OCI-LY1 (cell line): Measurements from ENCODE around the gene TMEM131.
A peak's percentile ranks its signal among the peaks of the same experiment; 100 is the strongest.

ENCODE experiments used
- H2AFZ ChIP-seq: fragments of 200-600 bp; sonication (generic), shearing (Covaris generic); 2 replicates; pipeline ENCODE4 v1.6.0; 2014; ENCODE audit warnings: antibody characterized with exemption, mild to moderate bottlenecking, low read length
- H3F3A ChIP-seq: fragments of 200-600 bp; sonication (generic), shearing (Covaris generic); 2 replicates; pipeline ENCODE4 v1.6.0; 2014; ENCODE audit warnings: mild to moderate bottlenecking, antibody characterized with exemption, low read length, moderate library complexity; ENCODE audit not compliant: insufficient read depth
- H3K27ac ChIP-seq: fragments of 200-600 bp; sonication (generic); 2 replicates; pipeline ENCODE4 v1.5.1; 2014; ENCODE audit warnings: low read length, mixed run types, mild to moderate bottlenecking, low read depth; ENCODE audit not compliant: poor library complexity, severe bottlenecking
- H3K27me3 ChIP-seq: fragments of 200-600 bp; sonication (generic); 2 replicates; pipeline ENCODE4 v1.6.0; 2014; ENCODE audit warnings: antibody characterized with exemption, mild to moderate bottlenecking, low read length, moderate library complexity; ENCODE audit not compliant: insufficient read depth
- H3K36me3 ChIP-seq: fragments of 200-600 bp; sonication (generic); 2 replicates; pipeline ENCODE4 v1.6.1; 2014; ENCODE audit warnings: mild to moderate bottlenecking, antibody characterized with exemption, low read length, moderate library complexity, mixed read lengths; ENCODE audit not compliant: insufficient read depth
- H3K4me1 ChIP-seq: fragments of 200-600 bp; sonication (generic); 2 replicates; pipeline ENCODE4 v1.5.1; 2014; ENCODE audit warnings: mild to moderate bottlenecking, low read length, moderate library complexity; ENCODE audit not compliant: insufficient read depth, severe bottlenecking
- H3K4me2 ChIP-seq: fragments of 200-600 bp; sonication (generic), shearing (Covaris generic); 2 replicates; pipeline ENCODE4 v1.6.1; 2014; ENCODE audit warnings: low read length
- H3K4me3 ChIP-seq: fragments of 200-600 bp; sonication (generic); 2 replicates; pipeline ENCODE4 v1.5.1; 2014; ENCODE audit warnings: low read length, low read depth, mild to moderate bottlenecking, mixed read lengths; ENCODE audit not compliant: poor library complexity, severe bottlenecking
- H3K79me2 ChIP-seq: fragments of 200-600 bp; shearing (Covaris generic); 2 replicates; pipeline ENCODE4 v1.6.1; 2016; ENCODE audit warnings: mixed run types, low read length, mixed read lengths; ENCODE audit not compliant: insufficient read depth
- H3K9ac ChIP-seq: fragments of 200-600 bp; sonication (generic), shearing (Covaris generic); 2 replicates; pipeline ENCODE4 v1.6.1; 2014; ENCODE audit warnings: mild to moderate bottlenecking, low read length, mixed read lengths
- H3K9me2 ChIP-seq: fragments of 200-600 bp; sonication (generic), shearing (Covaris generic); 2 replicates; pipeline ENCODE4 v1.6.1; 2014; ENCODE audit warnings: low read depth, mild to moderate bottlenecking, low read length, mixed read lengths
- H3K9me3 ChIP-seq: fragments of 200-600 bp; shearing (Covaris generic); 2 replicates; pipeline ENCODE4 v1.6.1; 2014; ENCODE audit warnings: low read length, mixed read lengths
- H4K20me1 ChIP-seq: fragments of 200-600 bp; sonication (generic), shearing (Covaris generic); 2 replicates; pipeline ENCODE4 v1.6.0; 2016; ENCODE audit warnings: mild to moderate bottlenecking, low read length; ENCODE audit not compliant: insufficient read depth
- CTCF ChIP-seq: fragments of 200-600 bp; sonication (generic), shearing (Covaris generic); IDR thresholded peaks from 2 replicates; pipeline ENCODE4 v1.5.1; 2017; ENCODE audit warnings: mild to moderate bottlenecking, antibody characterized with exemption, low read length, moderate library complexity, mixed read lengths
- EZH2 ChIP-seq: fragments of 200-600 bp; sonication (generic), shearing (Covaris generic); IDR thresholded peaks from 2 replicates; pipeline ENCODE4 v1.8.0; 2017; ENCODE audit warnings: borderline replicate concordance, mixed run types, mild to moderate bottlenecking, antibody characterized with exemption, low read length, moderate library complexity, mixed read lengths

TMEM131 gene

GRCh38 chr2:97967931-97968627 is 27.7 kb downstream of the TMEM131 start:
- Histone ChIP-seq H3K4me1 (peaks cover 30% of the 10 kb centered on the region), H3K27ac (peak overlapping the region; percentile 6), H3K9ac (no peak overlapping the region), H4K20me1 (no peaks in the 10 kb centered on the region), H3K79me2 (peaks cover 34% of the 10 kb centered on the region), H3K9me2 (no peaks in the 10 kb centered on the region), H2AFZ (no peak overlapping the region), H3F3A (no peaks in the 10 kb centered on the region), H3K4me2 (no peak overlapping the region), H3K9me3 (no peaks in the 10 kb centered on the region), H3K27me3 (no peaks in the 10 kb centered on the region), H3K4me3 (no peak overlapping the region), H3K36me3 (no peaks in the 10 kb centered on the region; the same call in 1 of the 2 replicates)
- no peak for TF ChIP-seq EZH2
- no peak for TF ChIP-seq CTCF

- Histone ChIP-seq H3K27me3 (no peaks in the 10 kb centered on the region), H3K9me3 (peaks cover 6% of the 10 kb centered on the region; the same call in 1 of the 2 replicates), H3K9me2 (no peaks in the 10 kb centered on the region), H3K9ac (no peak overlapping the region), H3F3A (no peaks in the 10 kb centered on the region), H4K20me1 (no peaks in the 10 kb centered on the region), H3K4me2 (no peak overlapping the region), H3K4me1 (peaks cover 30% of the 10 kb centered on the region), H3K79me2 (peaks cover 28% of the 10 kb centered on the region), H3K27ac (peak overlapping the region; percentile 9), H3K4me3 (no peak overlapping the region), H3K36me3 (no peaks in the 10 kb centered on the region), H2AFZ (no peak overlapping the region)
- no peak for TF ChIP-seq CTCF
- TF ChIP-seq EZH2: no peak
Measured at GRCh38 chr2:97967216-97967592, 28.5 kb downstream of the TMEM131 start.

GRCh38 chr2:97966545-97967215 is 29.1 kb downstream of the TMEM131 start:
- H3K36me3 ChIP-seq: no peaks in the 10 kb centered on the region
- no peaks in the 10 kb centered on the region for H3F3A ChIP-seq
- TF ChIP-seq CTCF (no peak), EZH2 (no peak)
- H2AFZ ChIP-seq: no peak overlapping the region
- no peaks in the 10 kb centered on the region for H3K9me2 ChIP-seq
- H4K20me1 ChIP-seq: peaks cover 2% of the 10 kb centered on the region; the same call in 1 of the 2 replicates
- no peak overlapping the region for H3K4me3 ChIP-seq
- H3K9ac ChIP-seq: no peak overlapping the region
- peaks cover 9% of the 10 kb centered on the region; the same call in 1 of the 2 replicates for H3K9me3 ChIP-seq
- H3K4me2 ChIP-seq: no peak overlapping the region
- peak overlapping the region; percentile 9 for H3K27ac ChIP-seq
- peaks cover 31% of the 10 kb centered on the region for H3K79me2 ChIP-seq
- H3K27me3 ChIP-seq: no peaks in the 10 kb centered on the region
- H3K4me1 ChIP-seq: peaks cover 30% of the 10 kb centered on the region
